ENCODE measurements around the gene MEX3A.

The MEX3A gene

DNA sequence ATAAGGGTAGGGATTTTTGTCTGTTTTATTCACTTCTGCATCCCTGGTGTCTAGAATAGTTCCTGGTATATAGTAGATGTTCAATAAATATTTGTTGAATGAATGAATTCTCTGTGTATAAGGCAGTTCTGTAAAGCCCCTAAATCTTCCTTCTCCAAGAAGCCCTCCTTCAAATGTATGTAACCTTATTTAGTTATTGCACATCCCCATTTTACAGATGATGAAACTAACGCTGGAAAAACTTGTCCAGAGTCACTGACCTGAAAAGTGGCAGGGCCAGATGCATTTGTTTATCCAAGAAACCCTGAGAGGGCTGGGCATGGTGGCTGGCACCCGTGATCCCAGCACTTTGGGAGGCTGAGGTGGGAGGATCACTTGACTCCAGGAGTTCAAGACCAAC lies 28.0 kb upstream of the MEX3A start:
- Histone ChIP-seq H3F3A (ENCODE audit: low read depth) (no peaks in the 10 kb centered on the region), H3K4me3 (ENCODE audit: low read length, poor library complexity, severe bottlenecking) (no peak overlapping the region), H3K9me3 (ENCODE audit: insufficient read depth, low read depth, low read length) (no peaks in the 10 kb centered on the region), H2AFZ (ENCODE audit: low read length) (no peak overlapping the region), H3K4me1 (ENCODE audit: insufficient read depth, low read length, poor library complexity, severe bottlenecking) (peaks cover 9% of the 10 kb centered on the region), H3K36me3 (ENCODE audit: insufficient read depth, low read length) (no peaks in the 10 kb centered on the region), H3K27me3 (ENCODE audit: insufficient read depth, low read length, poor library complexity, severe bottlenecking) (no peaks in the 10 kb centered on the region), H3K4me2 (ENCODE audit: low read depth, low read length, poor library complexity, severe bottlenecking) (no peak overlapping the region), H4K20me1 (ENCODE audit: insufficient read depth, low read length, poor library complexity, severe bottlenecking) (no peaks in the 10 kb centered on the region), H3K9ac (ENCODE audit: low read depth, low read length, poor library complexity, severe bottlenecking) (no peak overlapping the region), H3K79me2 (ENCODE audit: insufficient read depth, low read length) (no peaks in the 10 kb centered on the region), H3K9me2 (replicated peaks; ENCODE audit: low read depth, low read length) (no peaks in the 10 kb centered on the region)
- no peak for TF ChIP-seq EZH2phosphoT487 (IDR thresholded peaks at IDR 0.05; ENCODE audit: borderline replicate concordance)
- TF ChIP-seq, protein P1, sequence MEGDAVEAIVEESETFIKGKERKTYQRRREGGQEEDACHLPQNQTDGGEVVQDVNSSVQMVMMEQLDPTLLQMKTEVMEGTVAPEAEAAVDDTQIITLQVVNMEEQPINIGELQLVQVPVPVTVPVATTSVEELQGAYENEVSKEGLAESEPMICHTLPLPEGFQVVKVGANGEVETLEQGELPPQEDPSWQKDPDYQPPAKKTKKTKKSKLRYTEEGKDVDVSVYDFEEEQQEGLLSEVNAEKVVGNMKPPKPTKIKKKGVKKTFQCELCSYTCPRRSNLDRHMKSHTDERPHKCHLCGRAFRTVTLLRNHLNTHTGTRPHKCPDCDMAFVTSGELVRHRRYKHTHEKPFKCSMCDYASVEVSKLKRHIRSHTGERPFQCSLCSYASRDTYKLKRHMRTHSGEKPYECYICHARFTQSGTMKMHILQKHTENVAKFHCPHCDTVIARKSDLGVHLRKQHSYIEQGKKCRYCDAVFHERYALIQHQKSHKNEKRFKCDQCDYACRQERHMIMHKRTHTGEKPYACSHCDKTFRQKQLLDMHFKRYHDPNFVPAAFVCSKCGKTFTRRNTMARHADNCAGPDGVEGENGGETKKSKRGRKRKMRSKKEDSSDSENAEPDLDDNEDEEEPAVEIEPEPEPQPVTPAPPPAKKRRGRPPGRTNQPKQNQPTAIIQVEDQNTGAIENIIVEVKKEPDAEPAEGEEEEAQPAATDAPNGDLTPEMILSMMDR (conservative IDR thresholded peaks at IDR 0.05; ENCODE audit: low read length): no peak

DNA sequence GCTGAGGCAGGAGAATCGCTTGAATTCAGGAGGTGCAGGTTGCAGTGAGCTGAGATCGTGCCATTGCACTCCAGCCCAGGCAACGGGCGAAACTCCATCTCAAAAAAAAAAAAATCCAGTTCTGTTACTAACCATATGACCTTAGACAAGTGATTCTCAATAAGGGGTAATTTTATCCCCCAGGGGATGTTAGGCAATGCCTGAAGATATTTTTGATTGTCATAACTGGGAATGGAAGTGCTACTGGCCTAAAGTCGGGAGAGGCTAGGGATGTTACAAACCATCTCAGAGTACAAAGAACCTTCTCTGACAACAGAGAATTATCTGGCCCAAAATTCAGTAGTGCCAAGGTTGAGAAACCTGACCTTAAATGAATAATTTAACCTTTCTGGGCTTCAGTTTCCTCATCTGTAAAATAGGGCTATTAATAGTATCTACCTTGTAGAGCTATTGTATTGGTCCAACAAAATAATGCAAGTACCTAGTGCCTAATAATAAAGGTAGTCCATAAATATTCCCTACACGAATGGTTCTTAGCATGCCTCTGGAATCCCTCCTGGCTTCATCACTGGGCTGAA lies 26.5 kb upstream of the MEX3A start:
- no peaks in the 10 kb centered on the region for H3F3A ChIP-seq (ENCODE audit: low read depth)
- no peak overlapping the region for H3K4me2 ChIP-seq (ENCODE audit: low read depth, low read length, poor library complexity, severe bottlenecking)
- H3K36me3 ChIP-seq (ENCODE audit: insufficient read depth, low read length): no peaks in the 10 kb centered on the region
- no peaks in the 10 kb centered on the region for H3K9me3 ChIP-seq (ENCODE audit: insufficient read depth, low read depth, low read length)
- no peaks in the 10 kb centered on the region for H3K9me2 ChIP-seq (replicated peaks; ENCODE audit: low read depth, low read length)
- H3K79me2 ChIP-seq (ENCODE audit: insufficient read depth, low read length): no peaks in the 10 kb centered on the region
- H3K9ac ChIP-seq (ENCODE audit: low read depth, low read length, poor library complexity, severe bottlenecking): no peak overlapping the region
- H3K27me3 ChIP-seq (ENCODE audit: insufficient read depth, low read length, poor library complexity, severe bottlenecking): no peaks in the 10 kb centered on the region
- TF ChIP-seq EZH2phosphoT487 (IDR thresholded peaks at IDR 0.05; ENCODE audit: borderline replicate concordance): no peak
- TF ChIP-seq, protein P1 (conservative IDR thresholded peaks at IDR 0.05; ENCODE audit: low read length): no peak
- H4K20me1 ChIP-seq (ENCODE audit: insufficient read depth, low read length, poor library complexity, severe bottlenecking): no peaks in the 10 kb centered on the region
- no peak overlapping the region for H3K4me3 ChIP-seq (ENCODE audit: low read length, poor library complexity, severe bottlenecking)
- peaks cover 11% of the 10 kb centered on the region for H3K4me1 ChIP-seq (ENCODE audit: insufficient read depth, low read length, poor library complexity, severe bottlenecking)
- no peak overlapping the region for H2AFZ ChIP-seq (ENCODE audit: low read length)

DNA sequence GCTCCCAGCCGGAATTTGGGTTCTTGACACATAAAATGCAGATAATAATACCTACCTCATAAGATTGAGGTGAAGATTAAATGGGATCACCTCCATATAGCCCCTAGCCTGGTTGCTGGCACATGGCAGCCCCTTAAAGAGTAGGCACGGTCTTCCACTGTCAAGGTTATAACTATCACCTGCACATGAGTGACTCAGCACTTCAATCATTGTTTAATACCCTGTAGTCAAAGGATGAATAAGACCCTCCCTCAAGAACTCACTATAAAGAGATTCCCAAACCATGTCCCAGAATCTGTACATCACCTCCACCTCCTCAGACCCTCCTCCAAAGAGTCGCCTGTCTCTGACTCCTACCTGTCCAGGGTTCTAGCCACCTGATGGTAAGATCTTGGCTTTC lies 25.8 kb upstream of the MEX3A start:
- Histone ChIP-seq H4K20me1 (ENCODE audit: insufficient read depth, low read length, poor library complexity, severe bottlenecking) (no peaks in the 10 kb centered on the region), H3F3A (ENCODE audit: low read depth) (no peaks in the 10 kb centered on the region), H3K9ac (ENCODE audit: low read depth, low read length, poor library complexity, severe bottlenecking) (no peak overlapping the region), H3K27me3 (ENCODE audit: insufficient read depth, low read length, poor library complexity, severe bottlenecking) (no peaks in the 10 kb centered on the region), H3K36me3 (ENCODE audit: insufficient read depth, low read length) (no peaks in the 10 kb centered on the region), H3K9me2 (replicated peaks; ENCODE audit: low read depth, low read length) (no peaks in the 10 kb centered on the region), H3K9me3 (ENCODE audit: insufficient read depth, low read depth, low read length) (no peaks in the 10 kb centered on the region), H3K4me1 (ENCODE audit: insufficient read depth, low read length, poor library complexity, severe bottlenecking) (peaks cover 9% of the 10 kb centered on the region), H3K79me2 (ENCODE audit: insufficient read depth, low read length) (no peaks in the 10 kb centered on the region), H2AFZ (ENCODE audit: low read length) (no peak overlapping the region), H3K4me2 (ENCODE audit: low read depth, low read length, poor library complexity, severe bottlenecking) (no peak overlapping the region), H3K4me3 (ENCODE audit: low read length, poor library complexity, severe bottlenecking) (no peak overlapping the region)
- TF ChIP-seq, protein P1 (conservative IDR thresholded peaks at IDR 0.05; ENCODE audit: low read length): no peak
- no peak for TF ChIP-seq EZH2phosphoT487 (IDR thresholded peaks at IDR 0.05; ENCODE audit: borderline replicate concordance)
